HCT116 (cell line): ENCODE measurements around the gene SLC22A12. TPM values are rescaled to one million over a fixed set of nuclear protein-coding genes. Genes with fewer than 3 reads are reported as not detected.

ENCODE experiments used
- ATAC-seq: fragments of 200-7000 bp; cut with Tn5 transposase; 2 replicates; pipeline ENCODE4 v1.9.1; 2020; ENCODE audit warnings: mild to moderate bottlenecking, moderate library complexity
- BruUV-seq: library from RNA; stranded (reverse); fragments of 400-500 nt; replicated peaks from 2 replicates; lab custom pipeline; 2021; lab: Mats Ljungman, UMichigan
- CTCF ChIA-PET: fragments of 300-600 bp; sonication (Branson Sonifier 250); formaldehyde crosslinking; loops from one replicate; lab custom pipeline; 2021; ENCODE audit warnings: antibody characterized with exemption; lab: Charles Lee
- POLR2A ChIA-PET: fragments of 300-600, 350-600 bp; sonication (Branson Sonifier 250); formaldehyde crosslinking; loops from one replicate; lab custom pipeline; 2021; ENCODE audit warnings: antibody characterized with exemption; lab: Charles Lee
- RAD21 ChIA-PET, 2 experiments: fragments of 300-600 bp; sonication (Branson Sonifier 250); formaldehyde crosslinking; loops; one replicate each; lab custom pipeline; 2023; ENCODE audit warnings: low total read pairs in 2 of 2; ENCODE audit not compliant: uncharacterized antibody in 2 of 2, unreplicated experiment in 2 of 2, low non-redundant PET in 1 of 2; lab: Charles Lee
- DNase-seq: peaks from one replicate; pipeline ENCODE4 v3.0.0-alpha.2; 2010; ENCODE audit warnings: low read depth, low spot score
- H2AFZ ChIP-seq: fragments of 200-600 bp; shearing (Covaris generic), sonication (generic); 2 replicates; pipeline ENCODE4 v1.6.1; 2017; ENCODE audit warnings: low read depth, mixed run types, mixed read lengths, antibody characterized with exemption, low read length; ENCODE audit not compliant: poor library complexity, severe bottlenecking
- H3K27ac ChIP-seq: 2 replicates; pipeline ENCODE4 v1.5.1; 2012; ENCODE audit warnings: low read depth, low read length
- H3K27me3 ChIP-seq: fragments of 200-600 bp; sonication (generic); 2 replicates; pipeline ENCODE4 v1.6.1; 2016; ENCODE audit warnings: mixed run types, low read length, mixed read lengths; ENCODE audit not compliant: insufficient read depth
- H3K36me3 ChIP-seq, 2 experiments: fragments of 200-500 bp in 1 of 2; fragments of 200-600 bp in 1 of 2; sonication (Bioruptor generic) in 1 of 2; sonication (generic) in 1 of 2; 2 replicates each; pipeline versions ENCODE4 v1.5.1 to v1.6.1; 2014 to 2016; ENCODE audit warnings: low read length in 2 of 2, inconsistent platforms in 1 of 2, mixed read lengths in 1 of 2, mixed run types in 1 of 2; ENCODE audit not compliant: insufficient read depth in 2 of 2, control insufficient read depth in 1 of 2
- H3K4me1 ChIP-seq, 2 experiments: fragments of 200-600 bp in 1 of 2; sonication (generic) in 1 of 2; 2 replicates each; pipeline versions ENCODE4 v1.5.1 to v1.6.1; 2012 to 2017; ENCODE audit warnings: low read length in 2 of 2, inconsistent platforms in 1 of 2, mild to moderate bottlenecking in 1 of 2, mixed read lengths in 1 of 2, mixed run types in 1 of 2, moderate library complexity in 1 of 2; ENCODE audit not compliant: insufficient read depth in 2 of 2, control insufficient read depth in 1 of 2
- H3K4me2 ChIP-seq: fragments of 200-600 bp; sonication (generic); 2 replicates; pipeline ENCODE4 v1.6.1; 2017; ENCODE audit warnings: mixed run types, low read length, mixed read lengths
- H3K4me3 ChIP-seq, 2 experiments: fragments of 200-600 bp in 1 of 2; sonication (generic) in 1 of 2; replicated peaks in 1 of 2; 2 replicates each; pipeline ENCODE4 v1.5.1; 2011 to 2016; ENCODE audit warnings: low read length in 2 of 2, control low read depth in 1 of 2, low read depth in 1 of 2, mild to moderate bottlenecking in 1 of 2, mixed read lengths in 1 of 2, mixed run types in 1 of 2
- H3K79me2 ChIP-seq: fragments of 200-600 bp; sonication (generic); 2 replicates; pipeline ENCODE4 v1.6.1; 2017; ENCODE audit warnings: mild to moderate bottlenecking, mixed run types, low read length, moderate library complexity, mixed read lengths; ENCODE audit not compliant: insufficient read depth
- H3K9ac ChIP-seq: fragments of 200-600 bp; sonication (generic); 2 replicates; pipeline ENCODE4 v1.6.1; 2016; ENCODE audit warnings: low read length, mixed read lengths
- H3K9me2 ChIP-seq: fragments of 200-600 bp; sonication (generic), shearing (Covaris generic); 2 replicates; pipeline ENCODE4 v1.6.1; 2017; ENCODE audit warnings: mixed run types, mild to moderate bottlenecking, moderate library complexity; ENCODE audit not compliant: insufficient read depth
- H3K9me3 ChIP-seq, 2 experiments: fragments of 200-500 bp in 1 of 2; fragments of 200-600 bp in 1 of 2; sonication (Bioruptor generic) in 1 of 2; sonication (generic) in 1 of 2; 2 replicates each; pipeline ENCODE4 v1.6.1; 2014 to 2017; ENCODE audit warnings: low read length in 2 of 2, mixed read lengths in 2 of 2, inconsistent platforms in 1 of 2, low read depth in 1 of 2, mild to moderate bottlenecking in 1 of 2, mixed run types in 1 of 2, moderate library complexity in 1 of 2; ENCODE audit not compliant: control insufficient read depth in 1 of 2, insufficient read depth in 1 of 2
- H4K20me1 ChIP-seq: fragments of 200-600 bp; sonication (generic), shearing (Covaris generic); 2 replicates; pipeline ENCODE4 v1.6.1; 2017; ENCODE audit warnings: mixed run types, mild to moderate bottlenecking, moderate library complexity; ENCODE audit not compliant: insufficient read depth
- CEBPB ChIP-seq: IDR thresholded peaks from 2 replicates; pipeline ENCODE4 v1.6.1; 2012; ENCODE audit warnings: low read depth
- EZH2phosphoT487 ChIP-seq: fragments of 200-600 bp; IDR thresholded peaks from 2 replicates; pipeline ENCODE4 v1.6.1; 2018; ENCODE audit warnings: antibody characterized with exemption, borderline replicate concordance
- MAX ChIP-seq: IDR thresholded peaks from 2 replicates; pipeline ENCODE4 v1.6.1; 2012
- POLR2A ChIP-seq: IDR thresholded peaks from 2 replicates; pipeline ENCODE4 v1.7.0; 2011; ENCODE audit warnings: borderline replicate concordance; ENCODE audit not compliant: insufficient read depth, insufficient read length; ENCODE audit errors: extremely low read depth
- POLR2AphosphoS5 ChIP-seq: IDR thresholded peaks from 2 replicates; pipeline ENCODE4 v1.6.1; 2011; ENCODE audit warnings: mild to moderate bottlenecking, low read depth, low read length, moderate library complexity
- RAD21 ChIP-seq: IDR thresholded peaks from 2 replicates; pipeline ENCODE4 v1.6.1; 2012; ENCODE audit warnings: low read depth, mild to moderate bottlenecking
- SP1 ChIP-seq: IDR thresholded peaks from 2 replicates; pipeline ENCODE4 v1.6.1; 2012; ENCODE audit warnings: low read depth
- TCF7L2 ChIP-seq: IDR thresholded peaks from 2 replicates; pipeline ENCODE4 v1.7.0; 2011; ENCODE audit warnings: borderline replicate concordance, inconsistent platforms; ENCODE audit not compliant: insufficient read depth, insufficient read length; ENCODE audit errors: extremely low read depth
- YY1 ChIP-seq: IDR thresholded peaks from 2 replicates; pipeline ENCODE4 v1.6.1; 2011; ENCODE audit warnings: low read length, low read depth, moderate library complexity, mild to moderate bottlenecking; ENCODE audit not compliant: insufficient replicate concordance; ENCODE audit errors: extremely low read depth
- ZBTB33 ChIP-seq: IDR thresholded peaks from 2 replicates; pipeline ENCODE4 v1.6.1; 2011; ENCODE audit warnings: mild to moderate bottlenecking, low read length, moderate library complexity; ENCODE audit not compliant: insufficient replicate concordance; ENCODE audit errors: extremely low read depth
- intact Hi-C: fragments of 100-400 bp; cut with micrococcal nuclease; formaldehyde crosslinking; loops from 2 replicates; pipeline ENCODE4 v1.10.0; 2022
- total RNA-seq: library from RNA; stranded (reverse); gene quantifications from one replicate; pipeline ENCODE4 v1.2.1, GENCODE V29; 2021; ENCODE audit not compliant: unreplicated experiment

The SLC22A12 gene
- total RNA-seq, 1 experiment from 2014 or later, result not detected

- Histone ChIP-seq H3K4me1 (peaks cover 13 to 20% of the 10 kb centered on the region in 2 experiments), H3K79me2 (no peaks in the 10 kb centered on the region), H4K20me1 (no peaks in the 10 kb centered on the region), H3K36me3 (no peaks in the 10 kb centered on the region)
- peak; percentile 93 for ATAC-seq
- TSS peak; percentile 97 for BruUV-seq
- TF ChIP-seq RAD21, result no peak
- TF ChIP-seq POLR2AphosphoS5, result peak; percentile 49
- no peak for TF ChIP-seq YY1
- TF ChIP-seq POLR2A, result peak; percentile 50
- TF ChIP-seq ZBTB33, result peak; percentile 17
- peak; percentile 94 for TF ChIP-seq CEBPB
- peak; percentile 70; the same call in 1 of the 2 replicates for TF ChIP-seq SP1
- TF ChIP-seq TCF7L2, result peak; percentile 99
- no peak for TF ChIP-seq MAX
- TF ChIP-seq EZH2phosphoT487, result no peak
- TF ChIP-seq, all 23 proteins: peak for 6
- Histone ChIP-seq H3K27me3 (no peaks in the 10 kb centered on the region), H3K4me2 (peak overlapping the region; percentile 78), H3K9me3 (no peaks in the 10 kb centered on the region), H3K9ac (peak overlapping the region; percentile 60), H3K27ac (peak overlapping the region; percentile 37; the same call in 1 of the 2 replicates), H3K4me3 (peak overlapping the region; percentile 31 to 44), H2AFZ (peak overlapping the region; percentile 95), H3K9me2 (no peaks in the 10 kb centered on the region)
- CTCF ChIA-PET, result no interaction called here
- POLR2A ChIA-PET, result interaction anchor here (0.7 to 0.8 kb wide), 2 partner anchors 70 to 84 kb away, joined by 3 to 4 read pairs; no protein-coding TSS in a partner anchor
- intact Hi-C loops, result no loop called here
- RAD21 ChIA-PET, result no interaction called here
- DNase-seq, result peak; percentile 92
Measured at GRCh38 chr11:64566042-64566914, 24.7 kb upstream of the SLC22A12 start.
